Astrocyte (in vitro differentiated cells and primary cell): Measurements from ENCODE around the gene KCTD21.

Source experiments
- EZH2 ChIP-seq: IDR thresholded peaks from 2 replicates; pipeline ENCODE4 v1.6.1; 2012; ENCODE audit warnings: mild to moderate bottlenecking, low read length, inconsistent platforms; ENCODE audit not compliant: insufficient read depth
- TF ChIP-seq, protein P1 (sequence below): IDR thresholded peaks from 2 replicates; pipeline ENCODE4 v1.5.1; 2011; ENCODE audit warnings: low read depth, mild to moderate bottlenecking, inconsistent platforms, low read length, moderate library complexity; ENCODE audit not compliant: insufficient read depth

- TF ChIP-seq, protein P1, sequence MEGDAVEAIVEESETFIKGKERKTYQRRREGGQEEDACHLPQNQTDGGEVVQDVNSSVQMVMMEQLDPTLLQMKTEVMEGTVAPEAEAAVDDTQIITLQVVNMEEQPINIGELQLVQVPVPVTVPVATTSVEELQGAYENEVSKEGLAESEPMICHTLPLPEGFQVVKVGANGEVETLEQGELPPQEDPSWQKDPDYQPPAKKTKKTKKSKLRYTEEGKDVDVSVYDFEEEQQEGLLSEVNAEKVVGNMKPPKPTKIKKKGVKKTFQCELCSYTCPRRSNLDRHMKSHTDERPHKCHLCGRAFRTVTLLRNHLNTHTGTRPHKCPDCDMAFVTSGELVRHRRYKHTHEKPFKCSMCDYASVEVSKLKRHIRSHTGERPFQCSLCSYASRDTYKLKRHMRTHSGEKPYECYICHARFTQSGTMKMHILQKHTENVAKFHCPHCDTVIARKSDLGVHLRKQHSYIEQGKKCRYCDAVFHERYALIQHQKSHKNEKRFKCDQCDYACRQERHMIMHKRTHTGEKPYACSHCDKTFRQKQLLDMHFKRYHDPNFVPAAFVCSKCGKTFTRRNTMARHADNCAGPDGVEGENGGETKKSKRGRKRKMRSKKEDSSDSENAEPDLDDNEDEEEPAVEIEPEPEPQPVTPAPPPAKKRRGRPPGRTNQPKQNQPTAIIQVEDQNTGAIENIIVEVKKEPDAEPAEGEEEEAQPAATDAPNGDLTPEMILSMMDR: no peak
- TF ChIP-seq EZH2: no peak
Measured at GRCh38 chr11:78189851-78190250, 1.4 kb upstream of the KCTD21 start.
